ENCODE measurements around the gene TGFB1. TPM values are rescaled to one million over a fixed set of nuclear protein-coding genes. Genes with fewer than 3 reads are reported as not detected.
A peak's percentile ranks its signal among the peaks of the same experiment; 100 is the strongest.

The TGFB1 gene
- total and polyA plus RNA-seq, 2 of the 13 experiments (the other 11 are each of a cell fraction or from before 2014, with no cell fraction given): 4.1 to 5.4 TPM

DNA sequence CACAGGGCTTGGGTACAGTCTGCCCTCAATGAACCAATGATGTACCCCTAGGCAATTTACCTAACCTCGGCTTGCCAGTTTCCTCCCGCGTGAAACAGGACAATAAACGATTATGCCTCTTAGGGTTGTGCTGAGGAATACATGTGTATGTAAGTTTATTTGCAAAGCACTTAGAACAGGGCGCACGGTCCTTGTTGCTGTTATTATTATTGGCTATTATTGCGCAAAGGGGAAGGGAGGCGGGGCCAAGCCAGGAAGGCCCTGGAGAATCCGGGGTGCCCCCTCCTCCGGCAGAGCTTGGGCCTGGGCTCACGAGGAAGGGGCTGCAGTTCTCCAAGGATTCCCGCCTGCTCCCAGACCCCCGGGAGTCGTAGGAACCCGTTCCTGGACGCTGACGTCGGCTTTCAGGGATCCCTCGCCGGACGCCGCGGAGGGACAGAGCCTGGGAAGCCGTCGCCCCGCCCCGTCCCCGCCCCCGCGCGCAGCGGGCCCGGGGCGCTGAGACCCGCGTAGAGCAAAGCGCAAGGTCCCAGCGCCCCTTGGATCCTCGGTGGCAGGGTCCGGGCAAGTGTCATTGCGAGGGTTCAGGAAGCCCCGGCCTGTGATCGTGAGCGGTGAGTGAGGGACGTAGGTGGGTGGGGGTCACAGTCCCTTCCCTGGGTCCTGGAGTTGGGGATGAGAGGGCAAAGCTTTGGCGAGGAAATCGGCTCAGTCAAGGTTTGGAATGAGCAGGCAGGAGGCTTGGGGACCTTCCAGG is 22.7 kb upstream of the TGFB1 start, which contains the start of gene TMEM91 (continued):
- 0 out of 2 replicates have a peak, but pooled peaks have one; percentile 17 for TF ChIP-seq PHF20 (CRISPR knock-in tag; IDR thresholded peaks at IDR 0.05)
- no peak for TF ChIP-seq ZNF484 (CRISPR knock-in tag; IDR thresholded peaks at IDR 0.05; ENCODE audit: borderline replicate concordance, low read depth)
- TF ChIP-seq ZNF30 (CRISPR knock-in tag; IDR thresholded peaks at IDR 0.05): no peak
- no peak; the same call in 1 of the 2 replicates for TF ChIP-seq ETV5 (CRISPR knock-in tag; IDR thresholded peaks at IDR 0.05; ENCODE audit: borderline replicate concordance)
- TF ChIP-seq SRSF1 (optimal IDR thresholded peaks at IDR 0.05; ENCODE audit: low read depth, low read length): peak; percentile 66
- TF ChIP-seq, protein P1, sequence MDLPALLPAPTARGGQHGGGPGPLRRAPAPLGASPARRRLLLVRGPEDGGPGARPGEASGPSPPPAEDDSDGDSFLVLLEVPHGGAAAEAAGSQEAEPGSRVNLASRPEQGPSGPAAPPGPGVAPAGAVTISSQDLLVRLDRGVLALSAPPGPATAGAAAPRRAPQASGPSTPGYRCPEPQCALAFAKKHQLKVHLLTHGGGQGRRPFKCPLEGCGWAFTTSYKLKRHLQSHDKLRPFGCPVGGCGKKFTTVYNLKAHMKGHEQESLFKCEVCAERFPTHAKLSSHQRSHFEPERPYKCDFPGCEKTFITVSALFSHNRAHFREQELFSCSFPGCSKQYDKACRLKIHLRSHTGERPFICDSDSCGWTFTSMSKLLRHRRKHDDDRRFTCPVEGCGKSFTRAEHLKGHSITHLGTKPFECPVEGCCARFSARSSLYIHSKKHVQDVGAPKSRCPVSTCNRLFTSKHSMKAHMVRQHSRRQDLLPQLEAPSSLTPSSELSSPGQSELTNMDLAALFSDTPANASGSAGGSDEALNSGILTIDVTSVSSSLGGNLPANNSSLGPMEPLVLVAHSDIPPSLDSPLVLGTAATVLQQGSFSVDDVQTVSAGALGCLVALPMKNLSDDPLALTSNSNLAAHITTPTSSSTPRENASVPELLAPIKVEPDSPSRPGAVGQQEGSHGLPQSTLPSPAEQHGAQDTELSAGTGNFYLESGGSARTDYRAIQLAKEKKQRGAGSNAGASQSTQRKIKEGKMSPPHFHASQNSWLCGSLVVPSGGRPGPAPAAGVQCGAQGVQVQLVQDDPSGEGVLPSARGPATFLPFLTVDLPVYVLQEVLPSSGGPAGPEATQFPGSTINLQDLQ (CRISPR knock-in tag; IDR thresholded peaks at IDR 0.05): no peak
- TF ChIP-seq ZIK1 (CRISPR knock-in tag; IDR thresholded peaks at IDR 0.05; ENCODE audit: borderline replicate concordance, low read depth): no peak
- peak; percentile 8; the same call in 1 of the 2 replicates for TF ChIP-seq ZNF274 (CRISPR knock-in tag; IDR thresholded peaks at IDR 0.05)
- TF ChIP-seq TEAD2 (CRISPR knock-in tag; IDR thresholded peaks at IDR 0.05): no peak
- peak; percentile 96 for TF ChIP-seq KDM2A (CRISPR knock-in tag; IDR thresholded peaks at IDR 0.05; ENCODE audit: borderline replicate concordance, low read depth)
- TF ChIP-seq ZSCAN21 (CRISPR knock-in tag; IDR thresholded peaks at IDR 0.05; ENCODE audit: borderline replicate concordance): no peak; the same call in 1 of the 2 replicates
- TF ChIP-seq HOXA3 (CRISPR knock-in tag; IDR thresholded peaks at IDR 0.05): peak; percentile 51
- no peak for TF ChIP-seq CAMTA2 (CRISPR knock-in tag; IDR thresholded peaks at IDR 0.05; ENCODE audit: borderline replicate concordance)
- TF ChIP-seq ZC3H13 (CRISPR knock-in tag; IDR thresholded peaks at IDR 0.05): peak; percentile 25; the same call in 1 of the 2 replicates
- TF ChIP-seq, protein P2, sequence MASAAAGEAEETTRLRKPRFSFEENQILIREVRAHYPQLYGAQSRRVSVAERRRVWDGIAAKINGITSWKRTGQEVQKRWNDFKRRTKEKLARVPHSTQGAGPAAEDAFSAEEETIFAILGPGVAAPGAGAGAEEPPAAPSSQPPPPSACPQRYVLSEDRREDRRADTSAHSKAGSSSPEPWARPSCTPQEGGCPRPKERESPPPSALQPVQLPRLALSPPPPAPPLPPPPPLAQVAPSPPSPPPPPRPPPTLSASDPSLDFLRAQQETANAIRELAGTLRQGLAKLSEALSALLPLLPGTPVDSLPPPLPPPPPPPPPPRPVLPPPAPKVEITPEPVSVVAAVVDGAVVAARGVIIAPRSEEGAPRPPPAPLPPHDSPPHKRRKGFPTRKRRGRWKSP (CRISPR knock-in tag; IDR thresholded peaks at IDR 0.05): peak; percentile 74; the same call in 1 of the 2 replicates
- TF ChIP-seq PAF1 (CRISPR knock-in tag; IDR thresholded peaks at IDR 0.05): no peak
- TF ChIP-seq, protein P3, sequence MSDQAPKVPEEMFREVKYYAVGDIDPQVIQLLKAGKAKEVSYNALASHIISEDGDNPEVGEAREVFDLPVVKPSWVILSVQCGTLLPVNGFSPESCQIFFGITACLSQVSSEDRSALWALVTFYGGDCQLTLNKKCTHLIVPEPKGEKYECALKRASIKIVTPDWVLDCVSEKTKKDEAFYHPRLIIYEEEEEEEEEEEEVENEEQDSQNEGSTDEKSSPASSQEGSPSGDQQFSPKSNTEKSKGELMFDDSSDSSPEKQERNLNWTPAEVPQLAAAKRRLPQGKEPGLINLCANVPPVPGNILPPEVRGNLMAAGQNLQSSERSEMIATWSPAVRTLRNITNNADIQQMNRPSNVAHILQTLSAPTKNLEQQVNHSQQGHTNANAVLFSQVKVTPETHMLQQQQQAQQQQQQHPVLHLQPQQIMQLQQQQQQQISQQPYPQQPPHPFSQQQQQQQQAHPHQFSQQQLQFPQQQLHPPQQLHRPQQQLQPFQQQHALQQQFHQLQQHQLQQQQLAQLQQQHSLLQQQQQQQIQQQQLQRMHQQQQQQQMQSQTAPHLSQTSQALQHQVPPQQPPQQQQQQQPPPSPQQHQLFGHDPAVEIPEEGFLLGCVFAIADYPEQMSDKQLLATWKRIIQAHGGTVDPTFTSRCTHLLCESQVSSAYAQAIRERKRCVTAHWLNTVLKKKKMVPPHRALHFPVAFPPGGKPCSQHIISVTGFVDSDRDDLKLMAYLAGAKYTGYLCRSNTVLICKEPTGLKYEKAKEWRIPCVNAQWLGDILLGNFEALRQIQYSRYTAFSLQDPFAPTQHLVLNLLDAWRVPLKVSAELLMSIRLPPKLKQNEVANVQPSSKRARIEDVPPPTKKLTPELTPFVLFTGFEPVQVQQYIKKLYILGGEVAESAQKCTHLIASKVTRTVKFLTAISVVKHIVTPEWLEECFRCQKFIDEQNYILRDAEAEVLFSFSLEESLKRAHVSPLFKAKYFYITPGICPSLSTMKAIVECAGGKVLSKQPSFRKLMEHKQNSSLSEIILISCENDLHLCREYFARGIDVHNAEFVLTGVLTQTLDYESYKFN (CRISPR knock-in tag; conservative IDR thresholded peaks at IDR 0.05): peak; percentile 8; the same call in 1 of the 2 replicates
- TF ChIP-seq, protein P4, sequence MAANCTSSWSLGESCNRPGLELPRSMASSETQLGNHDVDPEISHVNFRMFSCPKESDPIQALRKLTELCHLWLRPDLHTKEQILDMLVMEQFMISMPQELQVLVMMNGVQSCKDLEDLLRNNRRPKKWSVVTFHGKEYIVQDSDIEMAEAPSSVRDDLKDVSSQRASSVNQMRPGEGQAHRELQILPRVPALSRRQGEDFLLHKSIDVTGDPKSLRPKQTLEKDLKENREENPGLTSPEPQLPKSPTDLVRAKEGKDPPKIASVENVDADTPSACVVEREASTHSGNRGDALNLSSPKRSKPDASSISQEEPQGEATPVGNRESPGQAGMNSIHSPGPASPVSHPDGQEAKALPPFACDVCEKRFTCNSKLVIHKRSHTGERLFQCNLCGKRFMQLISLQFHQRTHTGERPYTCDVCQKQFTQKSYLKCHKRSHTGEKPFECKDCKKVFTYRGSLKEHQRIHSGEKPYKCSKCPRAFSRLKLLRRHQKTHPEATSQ (CRISPR knock-in tag; IDR thresholded peaks at IDR 0.05; ENCODE audit: borderline replicate concordance): no peak
- 0 out of 2 replicates have a peak, but pooled peaks have one; percentile 19 for TF ChIP-seq KLF6 (CRISPR knock-in tag; IDR thresholded peaks at IDR 0.05)

All from HepG2 (cell line).